ENCODE data around the gene PTGER3. TPM values are rescaled to one million over a fixed set of nuclear protein-coding genes. Genes with fewer than 3 reads are reported as not detected.
"Not testable (repeated sequence)": the region's sequence is repeated elsewhere in the genome, so short reads cannot be mapped to it uniquely, and the experiment has no call there.

PTGER3 gene
- total RNA-seq, 1 donor from 2014 or later: 0.64 TPM

- Mint-ChIP-seq H3K4me3 (ENCODE audit: unreplicated experiment) (no peak overlapping the region), H3K9me3 (ENCODE audit: unreplicated experiment) (peaks cover 2% of the 10 kb centered on the region), H3K36me3 (ENCODE audit: low read depth, unreplicated experiment) (no peaks in the 10 kb centered on the region)
Observed at GRCh38 chr1:70990469-70991253, 57.0 kb downstream of the PTGER3 start.

GRCh38 chr1:70987497-70987896 is 60.1 kb downstream of the PTGER3 start:
- Mint-ChIP-seq H3K36me3 (ENCODE audit: low read depth, unreplicated experiment) (no peaks in the 10 kb centered on the region), H3K4me3 (ENCODE audit: unreplicated experiment) (no peak overlapping the region), H3K27me3 (ENCODE audit: low read depth, unreplicated experiment) (peaks cover 5% of the 10 kb centered on the region), H3K27ac (ENCODE audit: unreplicated experiment) (no peak overlapping the region), H3K4me1 (ENCODE audit: low read depth, unreplicated experiment) (no peaks in the 10 kb centered on the region), H3K9me3 (ENCODE audit: unreplicated experiment) (peaks cover 1% of the 10 kb centered on the region)
- H3K27me3 ChIP-seq (ENCODE audit: insufficient read depth, low read length): no peaks in the 10 kb centered on the region
- H3K4me1 ChIP-seq (ENCODE audit: insufficient read depth, low read length): no peaks in the 10 kb centered on the region
- no peaks in the 10 kb centered on the region for H3K79me2 ChIP-seq (ENCODE audit: insufficient read depth, low read length)
- H3K9ac ChIP-seq (ENCODE audit: low read length): no peak overlapping the region
- H3K36me3 ChIP-seq (ENCODE audit: insufficient read depth, low read length): no peaks in the 10 kb centered on the region
- H3K9me3 ChIP-seq (ENCODE audit: insufficient read depth, low read depth, low read length): peaks cover 5% of the 10 kb centered on the region
- no peak for FAIRE-seq
- TF ChIP-seq CTCF (IDR thresholded peaks at IDR 0.05; ENCODE audit: insufficient read depth, low read depth, low read length): no peak
- no peak for TF ChIP-seq EZH2 (IDR thresholded peaks at IDR 0.05; ENCODE audit: insufficient read depth, low read length)
- H3K4me2 ChIP-seq (ENCODE audit: low read length): no peak overlapping the region
- no peak overlapping the region for H2AFZ ChIP-seq (ENCODE audit: low read depth, low read length)
- H4K20me1 ChIP-seq (ENCODE audit: insufficient read depth, low read length): no peaks in the 10 kb centered on the region
- H3K4me3 ChIP-seq (ENCODE audit: insufficient read depth, low read depth, low read length): no peak overlapping the region
- no peak overlapping the region for H3K27ac ChIP-seq (ENCODE audit: low read depth, low read length)
- no peak for DNase-seq (ENCODE audit: low read depth)

More at GRCh38 chr1:70990469-70991253, 57.0 kb downstream of the PTGER3 start:
- Histone ChIP-seq H3K9ac (ENCODE audit: low read length) (no peak overlapping the region), H3K27ac (ENCODE audit: low read depth, low read length) (no peak overlapping the region), H3K27me3 (ENCODE audit: insufficient read depth, low read length) (no peaks in the 10 kb centered on the region), H3K4me1 (ENCODE audit: insufficient read depth, low read length) (no peaks in the 10 kb centered on the region), H3K4me2 (ENCODE audit: low read length) (no peak overlapping the region), H3K36me3 (ENCODE audit: insufficient read depth, low read length) (no peaks in the 10 kb centered on the region), H3K9me3 (ENCODE audit: insufficient read depth, low read depth, low read length) (no peaks in the 10 kb centered on the region), H2AFZ (ENCODE audit: low read depth, low read length) (no peak overlapping the region), H4K20me1 (ENCODE audit: insufficient read depth, low read length) (no peaks in the 10 kb centered on the region), H3K4me3 (ENCODE audit: insufficient read depth, low read depth, low read length) (no peak overlapping the region), H3K79me2 (ENCODE audit: insufficient read depth, low read length) (no peaks in the 10 kb centered on the region)
- no peak overlapping the region for H3K27ac Mint-ChIP-seq (ENCODE audit: unreplicated experiment)
- DNase-seq (ENCODE audit: low read depth) (no peak), FAIRE-seq (no peak)
- no peaks in the 10 kb centered on the region for H3K4me1 Mint-ChIP-seq (ENCODE audit: low read depth, unreplicated experiment)
- H3K27me3 Mint-ChIP-seq (ENCODE audit: low read depth, unreplicated experiment): peaks cover 5% of the 10 kb centered on the region
- no peak for TF ChIP-seq CTCF (IDR thresholded peaks at IDR 0.05; ENCODE audit: insufficient read depth, low read depth, low read length)
- TF ChIP-seq EZH2 (IDR thresholded peaks at IDR 0.05; ENCODE audit: insufficient read depth, low read length): no peak

GRCh38 chr1:70985776-70986225 is 61.8 kb downstream of the PTGER3 start:
- H2AFZ ChIP-seq (ENCODE audit: low read depth, low read length): not testable (repeated sequence)

DNA sequence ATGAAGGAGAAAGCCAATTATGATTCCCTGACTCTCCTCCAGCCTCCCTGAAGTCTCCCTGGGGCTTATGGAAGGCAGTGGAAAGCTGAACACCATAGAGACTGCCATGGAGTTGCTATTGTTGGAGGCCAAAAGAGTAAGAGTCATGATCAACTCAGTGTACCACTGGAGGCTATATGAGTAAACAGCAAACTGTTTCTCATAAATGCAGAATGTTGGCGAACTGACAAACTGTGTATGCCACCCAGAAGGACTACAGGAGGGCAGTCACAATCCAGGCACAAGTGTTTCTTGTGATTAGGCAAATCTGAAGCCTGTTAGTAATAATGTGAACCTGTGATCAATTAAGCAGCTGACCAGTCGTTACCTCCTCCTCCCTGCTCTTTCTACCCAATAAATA is 62.3 kb downstream of the PTGER3 start:
- not testable (repeated sequence) for H3K9me3 ChIP-seq (ENCODE audit: insufficient read depth, low read depth, low read length); H3K27me3 ChIP-seq (ENCODE audit: insufficient read depth, low read length); H3K27ac ChIP-seq (ENCODE audit: low read depth, low read length); FAIRE-seq; H4K20me1 ChIP-seq (ENCODE audit: insufficient read depth, low read length); H3K9me3 Mint-ChIP-seq (ENCODE audit: unreplicated experiment); H3K27me3 Mint-ChIP-seq (ENCODE audit: low read depth, unreplicated experiment); H3K36me3 ChIP-seq (ENCODE audit: insufficient read depth, low read length); H3K4me3 ChIP-seq (ENCODE audit: insufficient read depth, low read depth, low read length); H3K9ac ChIP-seq (ENCODE audit: low read length); H3K4me1 Mint-ChIP-seq (ENCODE audit: low read depth, unreplicated experiment); H3K4me2 ChIP-seq (ENCODE audit: low read length); H3K4me3 Mint-ChIP-seq (ENCODE audit: unreplicated experiment); H3K4me1 ChIP-seq (ENCODE audit: insufficient read depth, low read length); H3K79me2 ChIP-seq (ENCODE audit: insufficient read depth, low read length); H2AFZ ChIP-seq (ENCODE audit: low read depth, low read length); DNase-seq (ENCODE audit: low read depth); H3K27ac Mint-ChIP-seq (ENCODE audit: unreplicated experiment); H3K36me3 Mint-ChIP-seq (ENCODE audit: low read depth, unreplicated experiment)

More at GRCh38 chr1:70985776-70986225, 61.8 kb downstream of the PTGER3 start:
- H3K27ac ChIP-seq (ENCODE audit: low read depth, low read length); H3K4me1 Mint-ChIP-seq (ENCODE audit: low read depth, unreplicated experiment); DNase-seq (ENCODE audit: low read depth); H3K4me1 ChIP-seq (ENCODE audit: insufficient read depth, low read length); H3K36me3 Mint-ChIP-seq (ENCODE audit: low read depth, unreplicated experiment); H3K9me3 Mint-ChIP-seq (ENCODE audit: unreplicated experiment); H3K9ac ChIP-seq (ENCODE audit: low read length); H3K9me3 ChIP-seq (ENCODE audit: insufficient read depth, low read depth, low read length); H3K27ac Mint-ChIP-seq (ENCODE audit: unreplicated experiment); H3K4me3 Mint-ChIP-seq (ENCODE audit: unreplicated experiment); H3K27me3 Mint-ChIP-seq (ENCODE audit: low read depth, unreplicated experiment); H3K36me3 ChIP-seq (ENCODE audit: insufficient read depth, low read length); H4K20me1 ChIP-seq (ENCODE audit: insufficient read depth, low read length); H3K4me2 ChIP-seq (ENCODE audit: low read length); FAIRE-seq; H3K27me3 ChIP-seq (ENCODE audit: insufficient read depth, low read length); H3K4me3 ChIP-seq (ENCODE audit: insufficient read depth, low read depth, low read length); H3K79me2 ChIP-seq (ENCODE audit: insufficient read depth, low read length): not testable (repeated sequence)
